Retinal pigment epithelial cell (primary cell): ENCODE measurements around the gene MFSD6.

Experiments used
- DNase-seq: peaks from one replicate; pipeline ENCODE4 v3.0.0-alpha.2; 2010; ENCODE audit warnings: low read depth
- H3K4me3 ChIP-seq: 2 replicates; pipeline ENCODE4 v1.5.1; 2011; ENCODE audit warnings: mild to moderate bottlenecking, low read length, control low read depth, moderate library complexity
- CTCF ChIP-seq: conservative IDR thresholded peaks from 2 replicates; pipeline ENCODE4 v1.5.1; 2011; ENCODE audit warnings: low read depth, low read length, control low read depth, inconsistent platforms

Gene MFSD6

GRCh38 chr2:190526105-190526750 is 118.1 kb downstream of the MFSD6 start:
- no peak for DNase-seq
- TF ChIP-seq CTCF: no peak
- no peak overlapping the region for H3K4me3 ChIP-seq

- no peak for DNase-seq
- no peak for TF ChIP-seq CTCF
- no peak overlapping the region for H3K4me3 ChIP-seq
These were observed 119.1 kb downstream of the MFSD6 start for GRCh38 chr2:190527214-190527613.

GRCh38 chr2:190527918-190528317 is 119.8 kb downstream of the MFSD6 start:
- TF ChIP-seq CTCF: no peak
- H3K4me3 ChIP-seq: no peak overlapping the region
- no peak for DNase-seq

GRCh38 chr2:190528521-190529001 is 120.4 kb downstream of the MFSD6 start:
- TF ChIP-seq CTCF: no peak
- no peak overlapping the region for H3K4me3 ChIP-seq
- no peak for DNase-seq

- no peak for TF ChIP-seq CTCF
These were observed 121.5 kb downstream of the MFSD6 start for GRCh38 chr2:190529486-190530247.

GRCh38 chr2:190530248-190530900 is 122.2 kb downstream of the MFSD6 start:
- no peak for TF ChIP-seq CTCF
- no peak overlapping the region for H3K4me3 ChIP-seq
- no peak for DNase-seq

More at GRCh38 chr2:190529486-190530247, 121.5 kb downstream of the MFSD6 start:
- no peak for DNase-seq
- H3K4me3 ChIP-seq: no peak overlapping the region
